ENCODE measurements around the gene PRKCA. TPM values are rescaled to one million over a fixed set of nuclear protein-coding genes. Genes with fewer than 3 reads are reported as not detected.

The PRKCA gene
- total and polyA plus RNA-seq, 4 donors, result 3.0 to 14.1 (median 5.4) TPM

GRCh38 chr17:66775271-66775670 is 472.9 kb downstream of the PRKCA start:
- Histone ChIP-seq H3K9ac (ENCODE audit: low read depth in 1 of 2, low read length in 2 of 2) (no peak overlapping the region), H3K27ac (ENCODE audit: low read depth in 1 of 2, low read length in 2 of 2) (no peak overlapping the region), H3K9me3 (ENCODE audit: control insufficient read depth in 4 of 4, low read length in 3 of 4) (no peaks in the 10 kb centered on the region), H3K27me3 (ENCODE audit: control insufficient read depth in 4 of 4, insufficient read depth in 4 of 4, low read length in 3 of 4) (no peaks in the 10 kb centered on the region), H3K4me1 (ENCODE audit: control insufficient read depth in 4 of 4, insufficient read depth in 4 of 4, low read length in 3 of 4) (no peaks in the 10 kb centered on the region), H3K4me3 (ENCODE audit: low read depth in 1 of 3, low read length in 3 of 3) (no peak overlapping the region), H3K36me3 (ENCODE audit: control insufficient read depth in 4 of 4, insufficient read depth in 3 of 4, low read depth in 1 of 4, low read length in 3 of 4) (peaks cover 0 to 14% (median 9%) of the 10 kb centered on the region in 4 donors)
- no peak for DNase-seq (ENCODE audit: low spot score)
- TF ChIP-seq, protein P1, sequence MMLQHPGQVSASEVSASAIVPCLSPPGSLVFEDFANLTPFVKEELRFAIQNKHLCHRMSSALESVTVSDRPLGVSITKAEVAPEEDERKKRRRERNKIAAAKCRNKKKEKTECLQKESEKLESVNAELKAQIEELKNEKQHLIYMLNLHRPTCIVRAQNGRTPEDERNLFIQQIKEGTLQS (IDR thresholded peaks at IDR 0.05), result no peak
- TF ChIP-seq GABPA (IDR thresholded peaks at IDR 0.05 in 1 of 2, conservative IDR thresholded peaks at IDR 0.05 in 1 of 2), result no peak
- no peak for TF ChIP-seq TAF1 (conservative IDR thresholded peaks at IDR 0.05)
- TF ChIP-seq EGR1 (IDR thresholded peaks at IDR 0.05; ENCODE audit: low read depth in 2 of 2), result no peak
- WGBS, result 95% methylated on average over 6 of the region's 6 CpGs

- 81% methylated on average over 7 of the region's 7 CpGs for WGBS
- no peak for DNase-seq (ENCODE audit: low spot score)
- H3K4me3 ChIP-seq (ENCODE audit: low read depth in 1 of 3, low read length in 3 of 3), result no peak overlapping the region
- no peaks in the 10 kb centered on the region for H3K4me1 ChIP-seq (ENCODE audit: control insufficient read depth in 4 of 4, insufficient read depth in 4 of 4, low read length in 3 of 4)
- no peak overlapping the region for H3K27ac ChIP-seq (ENCODE audit: low read depth in 1 of 2, low read length in 2 of 2)
- TF ChIP-seq FOXA2 (IDR thresholded peaks at IDR 0.05) (no peak), GABPA (IDR thresholded peaks at IDR 0.05 in 1 of 2, conservative IDR thresholded peaks at IDR 0.05 in 1 of 2) (no peak), SP1 (IDR thresholded peaks at IDR 0.05) (no peak), RXRA (IDR thresholded peaks at IDR 0.05) (no peak), HNF4A (conservative IDR thresholded peaks at IDR 0.05) (no peak), RAD21 (IDR thresholded peaks at IDR 0.05) (no peak)
- TF ChIP-seq, protein P2, sequence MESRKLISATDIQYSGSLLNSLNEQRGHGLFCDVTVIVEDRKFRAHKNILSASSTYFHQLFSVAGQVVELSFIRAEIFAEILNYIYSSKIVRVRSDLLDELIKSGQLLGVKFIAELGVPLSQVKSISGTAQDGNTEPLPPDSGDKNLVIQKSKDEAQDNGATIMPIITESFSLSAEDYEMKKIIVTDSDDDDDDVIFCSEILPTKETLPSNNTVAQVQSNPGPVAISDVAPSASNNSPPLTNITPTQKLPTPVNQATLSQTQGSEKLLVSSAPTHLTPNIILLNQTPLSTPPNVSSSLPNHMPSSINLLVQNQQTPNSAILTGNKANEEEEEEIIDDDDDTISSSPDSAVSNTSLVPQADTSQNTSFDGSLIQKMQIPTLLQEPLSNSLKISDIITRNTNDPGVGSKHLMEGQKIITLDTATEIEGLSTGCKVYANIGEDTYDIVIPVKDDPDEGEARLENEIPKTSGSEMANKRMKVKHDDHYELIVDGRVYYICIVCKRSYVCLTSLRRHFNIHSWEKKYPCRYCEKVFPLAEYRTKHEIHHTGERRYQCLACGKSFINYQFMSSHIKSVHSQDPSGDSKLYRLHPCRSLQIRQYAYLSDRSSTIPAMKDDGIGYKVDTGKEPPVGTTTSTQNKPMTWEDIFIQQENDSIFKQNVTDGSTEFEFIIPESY (IDR thresholded peaks at IDR 0.05), result no peak
- H3K27me3 ChIP-seq (ENCODE audit: control insufficient read depth in 4 of 4, insufficient read depth in 4 of 4, low read length in 3 of 4), result no peaks in the 10 kb centered on the region
- peaks cover 0 to 14% (median 9%) of the 10 kb centered on the region in 4 donors for H3K36me3 ChIP-seq (ENCODE audit: control insufficient read depth in 4 of 4, insufficient read depth in 3 of 4, low read depth in 1 of 4, low read length in 3 of 4)
- H3K9me3 ChIP-seq (ENCODE audit: control insufficient read depth in 4 of 4, low read length in 3 of 4), result no peaks in the 10 kb centered on the region
- H3K9ac ChIP-seq (ENCODE audit: low read depth in 1 of 2, low read length in 2 of 2), result no peak overlapping the region
These were observed 473.5 kb downstream of the PRKCA start for GRCh38 chr17:66775881-66776400.

DNA sequence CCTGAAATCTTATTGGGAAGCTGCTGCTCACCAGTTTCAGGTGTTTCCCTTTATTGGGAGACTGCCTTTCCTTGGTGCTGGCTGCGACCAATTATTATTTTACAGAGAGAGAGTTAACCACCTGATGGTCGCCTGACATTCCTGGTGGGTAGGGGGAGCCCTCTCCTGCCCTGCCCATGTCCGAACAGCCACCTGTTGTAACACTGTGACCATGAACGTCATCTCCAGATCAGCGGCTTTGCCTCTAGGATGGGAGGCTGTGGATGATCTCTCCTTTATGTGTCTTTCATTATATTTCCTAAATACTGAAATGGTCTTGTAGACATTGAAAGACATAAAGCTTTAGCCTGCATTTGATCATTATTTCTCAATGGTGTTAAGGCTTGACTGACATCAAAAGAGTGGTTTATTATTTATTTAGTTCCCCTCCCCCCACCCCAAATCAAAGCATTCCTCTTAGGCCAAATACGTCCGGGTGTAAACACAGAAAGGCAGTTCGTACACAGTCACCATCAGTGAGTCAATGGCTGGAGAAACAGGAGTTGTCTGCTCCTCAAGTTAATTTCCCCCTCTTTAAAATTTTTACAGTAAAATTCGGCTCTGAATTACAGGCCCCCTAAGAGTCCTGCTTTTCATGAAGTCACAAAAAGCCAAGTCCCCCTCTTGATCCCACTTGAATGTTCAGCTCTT is 474.7 kb downstream of the PRKCA start:
- H3K9me3 ChIP-seq (ENCODE audit: control insufficient read depth in 4 of 4, low read length in 3 of 4), result no peaks in the 10 kb centered on the region
- no peaks in the 10 kb centered on the region for H3K27me3 ChIP-seq (ENCODE audit: control insufficient read depth in 4 of 4, insufficient read depth in 4 of 4, low read length in 3 of 4)
- no peaks in the 10 kb centered on the region for H3K4me1 ChIP-seq (ENCODE audit: control insufficient read depth in 4 of 4, insufficient read depth in 4 of 4, low read length in 3 of 4)
- TF ChIP-seq RXRA (IDR thresholded peaks at IDR 0.05) (no peak), HNF4A (conservative IDR thresholded peaks at IDR 0.05) (no peak), YY1 (IDR thresholded peaks at IDR 0.05) (no peak), RAD21 (IDR thresholded peaks at IDR 0.05) (no peak), JUND (IDR thresholded peaks at IDR 0.05) (no peak), FOXA2 (IDR thresholded peaks at IDR 0.05) (no peak), TAF1 (conservative IDR thresholded peaks at IDR 0.05) (no peak)
- TF ChIP-seq, protein P3, sequence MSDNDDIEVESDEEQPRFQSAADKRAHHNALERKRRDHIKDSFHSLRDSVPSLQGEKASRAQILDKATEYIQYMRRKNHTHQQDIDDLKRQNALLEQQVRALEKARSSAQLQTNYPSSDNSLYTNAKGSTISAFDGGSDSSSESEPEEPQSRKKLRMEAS (IDR thresholded peaks at IDR 0.05), result no peak
- H3K27ac ChIP-seq (ENCODE audit: low read depth in 1 of 2, low read length in 2 of 2), result no peak overlapping the region
- no peak for DNase-seq (ENCODE audit: low spot score)
- H3K9ac ChIP-seq (ENCODE audit: low read depth in 1 of 2, low read length in 2 of 2), result no peak overlapping the region
- H3K36me3 ChIP-seq (ENCODE audit: control insufficient read depth in 4 of 4, insufficient read depth in 3 of 4, low read depth in 1 of 4, low read length in 3 of 4), result peaks cover 0 to 14% (median 9%) of the 10 kb centered on the region in 4 donors
- no peak overlapping the region for H3K4me3 ChIP-seq (ENCODE audit: low read depth in 1 of 3, low read length in 3 of 3)
- 85% methylated on average over 9 of the region's 9 CpGs for WGBS

Data from liver (tissue), 9 donors.